Fibroblast of mammary gland (primary cell): ENCODE data around the gene BTBD7.
A peak's percentile ranks its signal among the peaks of the same experiment; 100 is the strongest.

Source experiments
- DNase-seq: peaks from one replicate; pipeline ENCODE4 v3.0.0-alpha.2; 2010; ENCODE audit warnings: low read depth
- H3K4me3 ChIP-seq: 2 replicates; pipeline ENCODE4 v1.5.1; 2011; ENCODE audit warnings: low read depth, mild to moderate bottlenecking, low read length, moderate library complexity; ENCODE audit not compliant: control insufficient read depth
- TF ChIP-seq, protein P1 (sequence below): conservative IDR thresholded peaks from 2 replicates; pipeline ENCODE4 v1.5.1; 2011; ENCODE audit warnings: low read depth, low read length, inconsistent platforms; ENCODE audit not compliant: control insufficient read depth, insufficient read depth

BTBD7 gene

DNA sequence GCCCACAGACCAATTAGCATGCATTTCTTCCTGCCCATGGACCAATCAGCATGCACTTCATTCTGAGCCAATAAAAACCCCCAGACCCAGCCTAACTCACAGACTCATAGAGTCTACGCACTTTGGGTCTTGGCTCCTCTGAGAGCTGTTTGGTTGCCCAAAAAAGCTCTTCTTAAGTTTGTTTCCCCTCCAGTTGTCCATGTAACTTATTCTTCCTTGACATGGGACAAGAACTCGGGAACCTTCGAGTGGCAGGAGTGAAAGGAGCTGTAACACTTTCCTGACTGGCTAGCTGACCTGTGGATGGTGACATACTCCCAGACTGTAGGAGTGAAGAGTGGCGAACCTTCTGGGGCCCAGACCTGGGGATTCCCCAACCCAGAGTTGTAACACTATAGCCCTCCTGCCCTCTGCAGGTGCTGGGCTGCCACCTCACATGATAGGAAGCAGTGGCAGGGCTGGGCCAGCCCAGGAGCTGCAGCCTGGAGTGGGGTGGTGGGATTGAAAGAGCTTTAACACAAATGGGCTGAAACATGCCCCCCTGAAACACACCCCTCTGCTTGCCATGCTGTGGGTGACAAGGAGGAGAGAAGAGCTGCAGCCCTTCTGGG, 4.4 kb upstream of the BTBD7 start:
- H3K4me3 ChIP-seq: no peak overlapping the region
- TF ChIP-seq, protein P1, sequence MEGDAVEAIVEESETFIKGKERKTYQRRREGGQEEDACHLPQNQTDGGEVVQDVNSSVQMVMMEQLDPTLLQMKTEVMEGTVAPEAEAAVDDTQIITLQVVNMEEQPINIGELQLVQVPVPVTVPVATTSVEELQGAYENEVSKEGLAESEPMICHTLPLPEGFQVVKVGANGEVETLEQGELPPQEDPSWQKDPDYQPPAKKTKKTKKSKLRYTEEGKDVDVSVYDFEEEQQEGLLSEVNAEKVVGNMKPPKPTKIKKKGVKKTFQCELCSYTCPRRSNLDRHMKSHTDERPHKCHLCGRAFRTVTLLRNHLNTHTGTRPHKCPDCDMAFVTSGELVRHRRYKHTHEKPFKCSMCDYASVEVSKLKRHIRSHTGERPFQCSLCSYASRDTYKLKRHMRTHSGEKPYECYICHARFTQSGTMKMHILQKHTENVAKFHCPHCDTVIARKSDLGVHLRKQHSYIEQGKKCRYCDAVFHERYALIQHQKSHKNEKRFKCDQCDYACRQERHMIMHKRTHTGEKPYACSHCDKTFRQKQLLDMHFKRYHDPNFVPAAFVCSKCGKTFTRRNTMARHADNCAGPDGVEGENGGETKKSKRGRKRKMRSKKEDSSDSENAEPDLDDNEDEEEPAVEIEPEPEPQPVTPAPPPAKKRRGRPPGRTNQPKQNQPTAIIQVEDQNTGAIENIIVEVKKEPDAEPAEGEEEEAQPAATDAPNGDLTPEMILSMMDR: no peak
- DNase-seq: no peak

DNA sequence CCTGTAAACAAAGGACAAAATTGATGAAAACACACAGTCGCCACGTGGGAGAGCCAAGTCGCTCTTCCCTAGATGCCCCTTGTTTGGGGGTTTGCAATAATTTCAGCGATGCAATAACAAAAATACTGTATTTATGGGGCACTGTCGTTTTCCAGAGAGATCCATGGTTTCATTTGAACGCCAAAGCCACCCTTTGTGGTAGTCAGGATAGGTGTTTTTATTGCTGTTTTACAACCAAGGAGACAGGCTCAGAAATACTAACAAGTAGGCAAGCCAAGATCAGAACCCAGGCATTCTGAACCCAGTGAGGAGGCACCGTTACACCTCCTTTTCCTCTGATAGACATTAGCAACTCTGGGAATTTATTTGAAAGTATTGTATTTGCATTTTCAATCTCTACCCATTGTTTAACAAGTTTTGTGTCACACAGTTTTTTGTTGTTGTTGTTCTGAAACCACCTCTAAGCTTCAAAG, 831 bp upstream of the BTBD7 start:
- TF ChIP-seq, protein P1: no peak
- DNase-seq: no peak

DNA sequence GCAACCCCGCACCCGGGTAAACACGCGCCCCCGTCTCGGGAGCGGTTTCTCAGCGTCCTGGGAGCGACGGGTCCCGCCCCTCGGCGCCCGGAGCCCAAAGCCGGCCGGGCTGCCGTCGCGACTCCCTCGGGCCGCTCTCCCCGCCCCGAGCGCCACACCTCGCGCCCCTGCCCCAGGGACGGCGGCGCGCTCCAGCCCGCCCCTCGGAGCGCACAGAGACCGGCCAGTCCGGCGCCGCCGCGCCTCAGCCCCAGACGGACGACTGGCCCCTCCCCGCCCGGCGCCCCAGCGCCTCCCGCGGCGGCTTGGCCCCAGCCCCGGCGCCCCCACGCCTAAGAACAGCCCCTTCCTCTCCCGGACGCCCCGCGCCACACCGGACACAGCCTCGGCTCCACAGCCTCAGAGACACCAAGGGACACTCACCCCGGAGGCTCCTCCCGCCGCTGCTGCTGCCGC, 411 bp downstream of the BTBD7 start:
- peak; percentile 27 for DNase-seq
- TF ChIP-seq, protein P1: no peak
- H3K4me3 ChIP-seq: peak overlapping the region; percentile 68

More for the DNA sequence above, 831 bp upstream of the BTBD7 start:
- peak overlapping the region; percentile 88 for H3K4me3 ChIP-seq

DNA sequence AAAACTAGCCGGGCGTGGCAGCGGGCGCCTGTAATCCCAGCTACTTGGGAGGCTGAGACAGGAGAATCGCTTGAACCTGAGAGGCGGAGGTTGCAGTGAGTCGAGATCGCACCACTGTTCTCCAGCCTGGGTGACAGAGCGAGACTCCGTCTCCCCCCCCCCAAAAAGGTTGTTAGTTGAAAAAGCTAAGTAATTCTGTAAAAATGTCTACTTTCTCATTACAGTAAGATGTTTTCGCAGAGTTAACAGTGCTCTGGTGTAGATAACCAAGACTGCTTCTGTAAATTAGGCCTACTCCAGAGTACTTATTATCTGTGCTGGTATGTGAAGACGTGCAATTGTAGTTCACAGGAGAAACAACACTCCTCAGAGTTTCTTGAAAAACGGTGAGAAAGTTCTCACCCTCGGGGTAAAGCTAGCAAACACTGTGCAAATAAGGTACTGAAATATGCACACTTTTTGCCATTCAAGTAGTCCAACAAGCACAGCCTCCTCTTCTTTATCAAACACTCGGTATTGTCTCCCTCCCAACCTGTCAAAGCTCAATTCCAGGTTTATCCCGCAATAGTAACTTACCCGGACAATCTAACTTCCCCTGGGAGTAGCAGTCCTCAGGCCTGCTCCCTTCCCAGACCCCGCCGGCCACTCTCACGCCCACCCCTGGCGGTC, 974 bp downstream of the BTBD7 start:
- peak; percentile 4 for DNase-seq
- peak overlapping the region; percentile 68 for H3K4me3 ChIP-seq
- TF ChIP-seq, protein P1: no peak

DNA sequence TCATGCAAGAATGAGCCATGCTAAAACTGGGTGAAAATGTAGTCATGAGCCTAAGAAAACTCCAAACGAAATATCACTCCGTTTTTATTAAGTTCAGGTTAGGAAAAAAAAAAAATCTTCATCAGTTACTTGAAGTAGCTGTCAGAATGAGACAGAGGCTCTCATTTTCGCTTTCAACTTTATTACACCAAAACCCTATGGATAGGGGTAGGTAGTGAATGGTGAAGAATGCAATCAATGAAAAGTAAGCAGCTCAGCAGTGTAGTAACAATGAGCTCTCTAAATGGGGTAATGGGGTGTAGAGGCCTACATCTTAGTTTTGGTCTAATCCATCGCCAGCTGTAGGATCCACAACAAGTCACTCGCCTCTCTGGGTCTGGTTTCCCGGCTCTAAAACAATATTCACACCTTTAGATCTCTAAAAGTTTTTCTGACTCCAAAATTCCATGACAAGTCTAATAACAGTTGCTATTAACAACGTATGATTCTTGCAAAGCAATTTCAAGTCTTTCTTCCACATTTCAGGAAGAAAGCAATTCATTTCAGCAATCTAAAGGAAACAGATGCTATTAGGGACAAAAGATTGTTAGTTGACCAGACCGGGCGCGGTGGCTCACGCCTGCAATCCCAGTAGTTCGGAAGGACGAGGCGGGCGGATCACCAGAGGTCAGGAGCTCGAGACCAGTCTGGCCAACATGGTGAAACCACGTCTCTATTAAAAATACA, 1.7 kb downstream of the BTBD7 start:
- no peak for DNase-seq
- TF ChIP-seq, protein P1: no peak
- H3K4me3 ChIP-seq: peak overlapping the region; percentile 68

DNA sequence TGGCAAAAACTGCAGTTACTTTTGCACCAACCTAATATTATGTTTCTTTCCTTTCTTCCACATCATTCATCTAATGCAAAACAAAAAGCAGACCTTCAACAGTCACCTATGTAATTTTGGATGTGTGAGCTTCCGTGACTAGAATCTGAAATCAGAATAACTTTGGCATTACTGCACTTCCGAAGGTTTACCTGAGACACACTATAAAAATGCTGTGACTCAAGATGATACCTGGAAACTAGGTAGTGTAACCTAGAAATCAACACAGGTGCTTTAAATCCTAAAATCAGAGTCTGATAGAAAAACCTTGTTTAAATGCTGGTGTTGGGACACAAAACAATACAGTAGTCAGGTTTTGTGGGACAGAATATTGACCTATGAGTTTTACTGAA, 2.2 kb downstream of the BTBD7 start:
- TF ChIP-seq, protein P1: no peak
- DNase-seq: no peak
- no peak overlapping the region for H3K4me3 ChIP-seq
